IPS-18a (cell line): ENCODE measurements around the gene ANKS6.

Experiments used
- H3K27ac ChIP-seq: one replicate; pipeline ENCODE4 v1.5.1; 2013; ENCODE audit warnings: low read length
- H3K27me3 ChIP-seq: one replicate; pipeline ENCODE4 v1.6.1; 2013; ENCODE audit warnings: mild to moderate bottlenecking, low read length; ENCODE audit not compliant: control insufficient read depth, insufficient read depth
- H3K36me3 ChIP-seq: one replicate; pipeline ENCODE4 v1.6.1; 2013; ENCODE audit warnings: low read depth, low read length; ENCODE audit not compliant: control insufficient read depth
- H3K4me1 ChIP-seq: one replicate; pipeline ENCODE4 v1.6.1; 2013; ENCODE audit warnings: low read depth, low read length; ENCODE audit not compliant: control insufficient read depth
- H3K4me3 ChIP-seq: one replicate; pipeline ENCODE4 v1.5.1; 2013; ENCODE audit warnings: low read length
- H3K9ac ChIP-seq: one replicate; pipeline ENCODE4 v1.6.1; 2013; ENCODE audit warnings: mild to moderate bottlenecking, low read length, moderate library complexity
- H3K9me3 ChIP-seq: one replicate; pipeline ENCODE4 v1.6.1; 2013; ENCODE audit warnings: low read depth, low read length; ENCODE audit not compliant: control insufficient read depth

Gene ANKS6

GRCh38 chr9:98702835-98703380, 93.4 kb downstream of the ANKS6 start:
- Histone ChIP-seq H3K36me3 (no peaks in the 10 kb centered on the region), H3K9me3 (no peaks in the 10 kb centered on the region), H3K27me3 (peaks cover 33% of the 10 kb centered on the region)

GRCh38 chr9:98702340-98702739, 94.0 kb downstream of the ANKS6 start:
- H3K4me1 ChIP-seq = no peaks in the 10 kb centered on the region
- no peak overlapping the region for H3K27ac ChIP-seq
- no peaks in the 10 kb centered on the region for H3K9me3 ChIP-seq
- no peak overlapping the region for H3K9ac ChIP-seq
- H3K36me3 ChIP-seq = no peaks in the 10 kb centered on the region
- peaks cover 27% of the 10 kb centered on the region for H3K27me3 ChIP-seq
- H3K4me3 ChIP-seq = no peak overlapping the region

More at GRCh38 chr9:98702835-98703380, 93.4 kb downstream of the ANKS6 start:
- no peak overlapping the region for H3K4me3 ChIP-seq
- H3K4me1 ChIP-seq = no peaks in the 10 kb centered on the region
- no peak overlapping the region for H3K27ac ChIP-seq
- no peak overlapping the region for H3K9ac ChIP-seq

GRCh38 chr9:98701576-98701975, 94.8 kb downstream of the ANKS6 start:
- peaks cover 19% of the 10 kb centered on the region for H3K27me3 ChIP-seq
- H3K36me3 ChIP-seq = no peaks in the 10 kb centered on the region
- H3K4me1 ChIP-seq = no peaks in the 10 kb centered on the region
- no peak overlapping the region for H3K27ac ChIP-seq
- no peaks in the 10 kb centered on the region for H3K9me3 ChIP-seq
- no peak overlapping the region for H3K4me3 ChIP-seq
- H3K9ac ChIP-seq = no peak overlapping the region

- H3K27ac ChIP-seq = no peak overlapping the region
- H3K27me3 ChIP-seq = peaks cover 12% of the 10 kb centered on the region
- H3K9me3 ChIP-seq = no peaks in the 10 kb centered on the region
- H3K4me3 ChIP-seq = no peak overlapping the region
- no peak overlapping the region for H3K9ac ChIP-seq
- no peaks in the 10 kb centered on the region for H3K36me3 ChIP-seq
- H3K4me1 ChIP-seq = no peaks in the 10 kb centered on the region
Observed at GRCh38 chr9:98700801-98701200, 95.6 kb downstream of the ANKS6 start.

DNA sequence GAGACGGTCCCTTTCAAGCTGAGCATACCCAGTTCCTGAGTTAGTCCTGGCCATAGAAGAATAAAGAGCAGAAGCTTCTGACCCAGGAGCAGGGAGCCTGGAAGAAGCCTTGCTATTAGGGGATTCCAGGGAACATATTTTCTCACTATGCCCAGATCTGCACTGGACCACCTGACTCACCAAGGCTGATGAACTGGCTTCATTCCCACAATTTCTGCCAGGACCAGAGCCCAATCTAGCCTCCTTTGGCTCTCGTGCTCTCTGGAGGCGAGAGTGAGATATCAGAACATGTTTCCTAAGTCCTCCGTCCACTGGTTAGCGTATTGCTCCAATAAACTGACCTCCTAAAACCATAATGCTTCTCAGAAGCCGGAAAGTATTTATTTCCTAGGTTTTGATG, 97.5 kb downstream of the ANKS6 start:
- Histone ChIP-seq H3K4me1 (no peaks in the 10 kb centered on the region), H3K9ac (no peak overlapping the region), H3K27ac (no peak overlapping the region), H3K36me3 (no peaks in the 10 kb centered on the region), H3K27me3 (no peaks in the 10 kb centered on the region), H3K4me3 (no peak overlapping the region), H3K9me3 (no peaks in the 10 kb centered on the region)

DNA sequence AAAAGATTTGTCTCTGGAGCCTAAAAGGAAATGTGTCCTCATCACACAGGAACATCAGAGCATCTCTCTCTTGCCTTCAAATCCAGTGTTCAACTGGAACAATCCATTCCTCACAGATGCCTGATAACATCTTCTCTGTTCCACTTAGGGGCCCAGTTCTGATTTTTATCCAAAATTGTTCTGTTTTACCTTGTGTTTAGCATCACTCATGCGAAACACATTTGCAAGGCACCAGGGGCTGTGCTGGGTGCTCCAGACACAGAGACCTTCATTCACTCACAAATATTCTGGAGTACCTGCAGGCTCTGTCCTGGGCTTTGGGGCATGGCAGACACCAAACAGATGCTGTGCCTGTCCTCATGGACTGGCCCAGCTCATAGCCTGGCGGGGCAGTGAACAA, 101.4 kb downstream of the ANKS6 start:
- Histone ChIP-seq H3K27ac (no peak overlapping the region), H3K9me3 (no peaks in the 10 kb centered on the region), H3K27me3 (no peaks in the 10 kb centered on the region), H3K4me3 (no peak overlapping the region), H3K9ac (no peak overlapping the region), H3K4me1 (no peaks in the 10 kb centered on the region), H3K36me3 (no peaks in the 10 kb centered on the region)

GRCh38 chr9:98692392-98692791, 104.0 kb downstream of the ANKS6 start:
- Histone ChIP-seq H3K9me3 (no peaks in the 10 kb centered on the region), H3K36me3 (no peaks in the 10 kb centered on the region), H3K4me3 (no peak overlapping the region), H3K27ac (no peak overlapping the region), H3K9ac (no peak overlapping the region), H3K4me1 (no peaks in the 10 kb centered on the region), H3K27me3 (no peaks in the 10 kb centered on the region)

GRCh38 chr9:98691890-98692289, 104.5 kb downstream of the ANKS6 start:
- Histone ChIP-seq H3K9ac (no peak overlapping the region), H3K27ac (no peak overlapping the region), H3K27me3 (no peaks in the 10 kb centered on the region), H3K36me3 (no peaks in the 10 kb centered on the region), H3K9me3 (no peaks in the 10 kb centered on the region), H3K4me3 (no peak overlapping the region), H3K4me1 (no peaks in the 10 kb centered on the region)

- Histone ChIP-seq H3K4me1 (no peaks in the 10 kb centered on the region), H3K4me3 (no peak overlapping the region), H3K36me3 (no peaks in the 10 kb centered on the region), H3K27ac (no peak overlapping the region), H3K9ac (no peak overlapping the region), H3K27me3 (no peaks in the 10 kb centered on the region), H3K9me3 (no peaks in the 10 kb centered on the region)
Observed at GRCh38 chr9:98690686-98691085, 105.7 kb downstream of the ANKS6 start.

GRCh38 chr9:98688710-98689495, 107.5 kb downstream of the ANKS6 start:
- Histone ChIP-seq H3K9ac (no peak overlapping the region), H3K27ac (no peak overlapping the region), H3K36me3 (no peaks in the 10 kb centered on the region), H3K4me1 (no peaks in the 10 kb centered on the region), H3K27me3 (no peaks in the 10 kb centered on the region), H3K9me3 (no peaks in the 10 kb centered on the region), H3K4me3 (no peak overlapping the region)

- H3K36me3 ChIP-seq = no peaks in the 10 kb centered on the region
- H3K9me3 ChIP-seq = no peaks in the 10 kb centered on the region
- H3K27ac ChIP-seq = no peak overlapping the region
- no peak overlapping the region for H3K4me3 ChIP-seq
- no peak overlapping the region for H3K9ac ChIP-seq
- H3K4me1 ChIP-seq = no peaks in the 10 kb centered on the region
- no peaks in the 10 kb centered on the region for H3K27me3 ChIP-seq
Observed at GRCh38 chr9:98687911-98688310, 108.4 kb downstream of the ANKS6 start.
